H7 (cell line): ENCODE measurements around the gene CTNNA3. TPM values are rescaled to one million over a fixed set of nuclear protein-coding genes. Genes with fewer than 3 reads are reported as not detected.

ENCODE experiments used
- DNase-seq: peaks from one replicate; pipeline ENCODE4 v3.0.0; 2012
- H3K27me3 ChIP-seq: 2 replicates; pipeline ENCODE4 v1.6.0; 2011; ENCODE audit warnings: mild to moderate bottlenecking, low read length; ENCODE audit not compliant: control insufficient read depth, insufficient read depth
- H3K36me3 ChIP-seq: replicated peaks from 2 replicates; pipeline ENCODE4 v1.5.1; 2011; ENCODE audit warnings: low read length; ENCODE audit not compliant: control insufficient read depth, insufficient read depth
- H3K4me3 ChIP-seq: 2 replicates; pipeline ENCODE4 v1.5.1; 2011; ENCODE audit warnings: low read depth, mild to moderate bottlenecking, control low read depth, low read length, moderate library complexity; ENCODE audit not compliant: insufficient read depth
- total RNA-seq: library from RNA; depleted of rRNA; stranded (reverse); fragments of >200 nt; shearing (Covaris generic); gene quantifications from 2 replicates; pipeline ENCODE4 v1.2.3, GENCODE V29; 2014

CTNNA3 gene
- total RNA-seq, 1 experiment from 2014 or later: 10.6 TPM

DNA sequence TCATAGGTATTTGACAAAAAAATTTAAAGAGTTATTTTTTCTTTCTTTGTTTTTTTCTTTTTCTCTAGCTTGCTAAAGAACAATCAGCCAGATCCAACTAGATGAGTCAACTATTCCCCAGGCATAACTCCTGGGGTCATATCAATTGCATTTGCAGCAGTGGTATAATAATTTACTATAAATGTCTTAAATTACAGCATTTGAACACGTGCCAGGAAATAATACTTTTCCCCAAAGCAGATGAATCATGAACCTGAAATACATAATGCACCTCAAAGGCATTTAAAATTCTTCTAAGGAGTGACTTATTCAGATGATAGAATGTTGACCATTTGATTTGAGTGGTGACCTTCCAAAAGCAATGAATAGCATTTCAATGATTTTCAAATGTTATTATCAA is 580.0 kb downstream of the CTNNA3 start:
- Histone ChIP-seq H3K27me3 (no peaks in the 10 kb centered on the region), H3K4me3 (no peak overlapping the region), H3K36me3 (no peaks in the 10 kb centered on the region)
- no peak for DNase-seq

DNA sequence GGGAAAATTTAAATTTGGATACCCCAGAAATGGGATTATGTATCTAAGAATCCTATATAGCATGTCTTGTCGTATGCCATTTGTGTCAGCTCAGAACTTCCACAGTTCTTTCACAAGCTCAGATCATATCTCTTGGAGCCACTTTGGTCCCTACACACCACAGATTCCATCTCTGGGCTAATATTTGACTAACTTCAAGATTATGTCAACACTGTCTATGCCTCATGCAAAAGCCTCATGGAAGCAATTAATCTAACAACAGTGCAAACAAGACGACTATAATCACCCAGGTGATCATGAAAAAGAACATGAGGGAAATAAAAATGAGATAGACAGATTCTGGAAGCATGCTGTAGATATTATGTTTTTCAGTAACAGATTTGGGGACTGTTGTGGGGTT is 581.0 kb downstream of the CTNNA3 start:
- DNase-seq: no peak
- H3K36me3 ChIP-seq: no peaks in the 10 kb centered on the region
- H3K4me3 ChIP-seq: no peak overlapping the region
- no peaks in the 10 kb centered on the region for H3K27me3 ChIP-seq

DNA sequence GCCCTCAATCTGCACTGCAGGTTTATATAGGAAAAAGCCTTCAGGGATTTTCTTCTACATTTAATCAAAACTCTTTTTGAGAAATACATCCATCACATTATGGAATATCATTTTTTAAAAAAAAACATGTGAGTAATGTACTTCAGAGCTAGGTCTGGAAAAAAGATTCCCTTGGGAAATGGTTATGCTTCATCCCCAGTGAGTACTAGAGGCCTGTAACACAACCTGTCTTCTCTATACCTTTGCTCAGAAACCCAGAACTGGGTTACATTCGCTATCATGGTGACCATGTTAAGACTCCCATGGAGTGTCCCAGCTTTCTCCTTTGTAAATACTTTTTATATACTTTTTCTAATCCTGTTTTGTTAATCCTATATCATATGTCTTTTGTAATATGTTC is 583.2 kb downstream of the CTNNA3 start:
- H3K4me3 ChIP-seq: no peak overlapping the region
- H3K36me3 ChIP-seq: no peaks in the 10 kb centered on the region
- DNase-seq: no peak
- no peaks in the 10 kb centered on the region for H3K27me3 ChIP-seq

DNA sequence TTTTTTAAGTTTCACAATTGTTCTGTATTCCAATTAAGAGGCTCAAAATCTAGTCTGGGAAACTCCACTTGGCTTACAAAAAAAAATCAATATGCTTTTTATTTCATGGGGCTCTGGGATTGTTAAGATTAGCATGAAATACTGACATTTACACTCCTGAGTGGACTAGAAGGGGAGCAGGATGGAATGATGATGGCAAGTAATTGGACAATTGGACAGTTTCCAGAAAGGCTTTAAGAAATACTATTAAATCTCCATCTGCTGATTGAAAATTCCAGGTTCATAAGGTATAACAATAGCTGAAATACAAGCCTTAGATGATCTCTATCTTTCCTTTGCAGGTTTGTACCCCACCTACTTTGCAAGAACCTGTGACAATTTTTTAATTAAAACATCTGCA is 585.7 kb downstream of the CTNNA3 start:
- DNase-seq: no peak
- H3K36me3 ChIP-seq: no peaks in the 10 kb centered on the region
- no peak overlapping the region for H3K4me3 ChIP-seq
- no peaks in the 10 kb centered on the region for H3K27me3 ChIP-seq

DNA sequence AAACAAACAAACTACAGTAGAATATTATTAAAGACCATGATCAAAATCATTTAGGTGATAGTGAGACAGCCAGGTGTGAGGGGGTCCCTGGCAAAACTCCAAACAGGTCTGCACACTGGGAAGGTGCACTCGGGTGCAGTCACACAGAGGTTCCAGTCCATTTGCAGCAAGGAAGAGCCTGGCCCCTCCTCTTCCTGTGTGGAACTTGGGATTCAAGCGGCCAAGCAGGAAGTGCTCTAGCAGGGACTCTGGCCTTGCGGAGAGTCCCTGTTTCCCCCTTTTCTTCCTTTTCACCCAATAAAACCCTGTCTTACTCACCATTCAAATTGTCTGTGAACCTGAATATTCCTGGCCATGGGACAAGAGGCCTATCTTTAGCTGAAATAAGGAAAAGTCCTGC is 588.3 kb downstream of the CTNNA3 start:
- Histone ChIP-seq H3K36me3 (no peaks in the 10 kb centered on the region), H3K27me3 (no peaks in the 10 kb centered on the region), H3K4me3 (no peak overlapping the region)
- DNase-seq: no peak

DNA sequence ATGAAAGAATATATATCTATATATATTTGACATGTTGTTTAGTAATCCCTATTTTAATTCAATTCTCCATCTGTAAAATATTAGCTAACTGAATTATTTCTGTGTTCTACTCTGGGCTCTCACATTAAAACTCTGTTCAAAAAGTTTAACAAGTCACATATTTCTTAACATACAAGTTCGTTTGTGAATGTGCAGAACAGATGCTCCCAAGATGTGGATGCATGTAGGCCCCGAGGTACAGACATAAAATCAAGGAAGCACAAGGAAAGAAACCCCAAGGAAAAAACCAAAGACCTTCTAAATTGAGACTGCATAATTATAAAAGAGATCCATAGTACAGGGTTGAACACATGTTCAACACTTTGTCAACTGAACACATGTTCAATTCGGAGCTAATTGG is 595.0 kb downstream of the CTNNA3 start:
- H3K4me3 ChIP-seq: no peak overlapping the region
- no peaks in the 10 kb centered on the region for H3K27me3 ChIP-seq
- no peaks in the 10 kb centered on the region for H3K36me3 ChIP-seq
- no peak for DNase-seq

DNA sequence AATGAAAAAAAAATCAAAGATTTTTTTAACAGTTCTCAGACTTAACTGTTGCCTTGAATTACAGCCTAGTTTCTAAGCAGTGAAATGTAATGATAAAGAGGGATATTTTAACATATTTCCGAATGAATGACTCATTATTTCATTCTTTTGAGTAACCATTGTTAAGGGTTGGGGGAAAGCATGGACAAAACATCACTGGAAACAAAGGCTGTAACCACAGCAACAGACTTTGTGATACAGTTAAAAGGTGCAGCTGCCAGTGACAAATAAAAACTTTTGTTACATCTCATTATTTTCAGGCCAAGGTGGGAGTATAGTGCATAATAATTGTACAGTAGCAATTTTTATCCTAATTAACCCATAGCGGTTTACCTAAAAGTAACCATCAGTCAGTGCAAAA is 597.5 kb downstream of the CTNNA3 start:
- no peak overlapping the region for H3K4me3 ChIP-seq
- H3K36me3 ChIP-seq: no peaks in the 10 kb centered on the region
- no peaks in the 10 kb centered on the region for H3K27me3 ChIP-seq
- no peak for DNase-seq

DNA sequence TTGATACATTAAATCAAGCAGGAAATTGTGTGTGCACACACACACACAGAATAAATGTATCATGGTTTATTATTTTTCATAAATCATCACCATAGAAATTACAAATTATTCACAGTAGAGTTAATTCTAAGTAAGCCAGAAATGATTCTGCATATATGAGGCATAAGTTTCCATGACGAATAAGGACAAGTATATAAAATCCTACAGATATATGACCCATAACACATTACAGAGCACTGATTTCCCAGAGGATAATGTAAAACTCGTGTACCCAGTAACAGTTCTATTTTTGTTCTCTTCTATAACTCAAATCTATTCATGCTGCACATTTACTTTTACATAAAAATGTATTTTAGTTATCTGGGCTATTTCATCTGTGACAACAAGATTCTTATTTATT is 600.5 kb downstream of the CTNNA3 start:
- H3K4me3 ChIP-seq: no peak overlapping the region
- H3K36me3 ChIP-seq: no peaks in the 10 kb centered on the region
- no peaks in the 10 kb centered on the region for H3K27me3 ChIP-seq
- DNase-seq: no peak

DNA sequence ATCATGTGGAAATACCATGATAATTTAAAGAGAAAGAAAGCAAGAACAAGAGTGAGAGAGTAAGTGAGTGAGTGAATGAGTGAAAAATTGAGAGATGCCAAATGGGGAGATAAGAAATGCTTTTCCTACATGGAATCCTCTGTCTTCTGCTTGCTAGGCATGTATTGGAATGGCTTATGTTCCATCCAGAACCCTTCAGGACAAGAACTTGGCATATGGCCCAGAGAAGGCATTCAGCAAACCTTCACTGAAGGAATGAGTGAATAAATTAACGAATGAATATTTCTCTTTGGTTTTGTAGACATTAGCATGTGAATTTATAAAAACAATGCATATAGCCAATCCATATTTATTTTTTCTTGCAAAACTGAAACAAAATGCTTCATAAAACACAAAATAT is 608.0 kb downstream of the CTNNA3 start:
- H3K4me3 ChIP-seq: no peak overlapping the region
- no peaks in the 10 kb centered on the region for H3K27me3 ChIP-seq
- no peak for DNase-seq
- H3K36me3 ChIP-seq: no peaks in the 10 kb centered on the region

DNA sequence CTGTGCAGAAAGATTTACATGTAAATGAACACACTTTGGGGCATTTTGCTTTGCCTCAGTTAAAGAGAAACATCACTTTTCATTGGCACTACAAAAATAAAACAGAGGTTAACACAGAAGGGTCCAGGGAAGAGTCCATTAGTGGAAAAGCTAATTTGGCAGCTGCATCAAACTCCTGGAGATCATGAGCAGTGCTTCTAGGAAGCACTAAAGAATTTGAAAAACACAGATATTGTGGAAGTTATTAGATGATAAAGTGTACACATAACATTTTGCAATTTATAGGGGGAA is 608.9 kb downstream of the CTNNA3 start:
- Histone ChIP-seq H3K27me3 (no peaks in the 10 kb centered on the region), H3K36me3 (no peaks in the 10 kb centered on the region), H3K4me3 (no peak overlapping the region)
- no peak for DNase-seq

DNA sequence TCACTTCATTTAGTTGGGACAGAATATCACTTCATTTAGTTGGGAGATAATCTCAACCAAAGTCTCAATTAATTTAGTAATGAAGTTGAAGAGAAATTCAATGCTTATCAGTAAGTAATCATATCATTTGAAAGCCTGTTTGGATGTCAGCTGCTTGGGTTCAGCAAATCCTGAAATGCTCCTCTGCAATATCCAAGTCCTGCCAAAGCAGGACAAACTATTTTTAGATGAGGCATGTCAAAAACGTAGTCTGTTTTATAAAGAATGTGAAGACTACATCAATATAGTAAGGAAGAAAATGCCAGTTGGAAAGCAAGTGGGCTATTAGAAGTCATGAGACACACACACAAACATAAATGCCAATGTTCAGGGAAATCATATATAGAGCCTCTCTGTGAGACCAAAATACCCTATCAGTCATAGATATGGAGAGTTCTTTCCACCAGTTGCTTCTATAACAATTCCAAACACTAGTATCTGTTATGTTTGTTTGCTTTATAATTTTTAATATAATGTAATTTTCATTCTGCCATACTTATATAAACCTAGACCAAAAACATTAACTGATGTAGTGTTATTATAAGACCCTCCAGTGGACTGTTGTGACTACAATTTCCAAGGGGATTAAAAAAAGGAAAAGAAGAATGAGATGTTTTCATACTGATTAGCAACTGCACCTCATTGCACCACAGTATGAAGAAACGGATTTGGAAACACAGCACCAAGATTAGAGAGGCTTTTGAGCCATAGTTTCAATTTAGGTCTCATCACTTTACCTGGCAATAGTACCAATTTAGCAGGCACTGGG is 609.5 kb downstream of the CTNNA3 start:
- H3K4me3 ChIP-seq: no peak overlapping the region
- DNase-seq: no peak

DNA sequence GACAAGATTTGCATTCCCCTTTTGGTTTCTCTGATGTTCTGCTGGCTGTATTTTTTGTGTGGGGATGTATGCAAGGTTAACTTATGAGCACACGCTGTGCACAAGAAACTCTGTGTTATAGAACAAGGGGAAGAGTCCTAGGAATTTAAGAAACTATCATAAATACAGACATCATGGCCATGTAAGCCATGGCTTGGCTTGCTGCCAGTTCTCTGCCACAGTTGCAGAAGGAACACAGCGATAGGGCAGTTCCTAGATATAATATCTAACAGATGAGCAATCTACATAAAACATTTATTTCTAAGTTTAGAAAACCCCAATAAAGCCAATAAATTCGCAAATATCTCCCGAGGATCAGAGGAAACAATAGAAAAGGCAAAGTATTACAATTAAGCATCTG is 616.9 kb downstream of the CTNNA3 start:
- no peak for DNase-seq
- Histone ChIP-seq H3K4me3 (no peak overlapping the region), H3K27me3 (no peaks in the 10 kb centered on the region), H3K36me3 (no peaks in the 10 kb centered on the region)

More for the DNA sequence above, 609.5 kb downstream of the CTNNA3 start:
- no peaks in the 10 kb centered on the region for H3K27me3 ChIP-seq
- H3K36me3 ChIP-seq: no peaks in the 10 kb centered on the region

DNA sequence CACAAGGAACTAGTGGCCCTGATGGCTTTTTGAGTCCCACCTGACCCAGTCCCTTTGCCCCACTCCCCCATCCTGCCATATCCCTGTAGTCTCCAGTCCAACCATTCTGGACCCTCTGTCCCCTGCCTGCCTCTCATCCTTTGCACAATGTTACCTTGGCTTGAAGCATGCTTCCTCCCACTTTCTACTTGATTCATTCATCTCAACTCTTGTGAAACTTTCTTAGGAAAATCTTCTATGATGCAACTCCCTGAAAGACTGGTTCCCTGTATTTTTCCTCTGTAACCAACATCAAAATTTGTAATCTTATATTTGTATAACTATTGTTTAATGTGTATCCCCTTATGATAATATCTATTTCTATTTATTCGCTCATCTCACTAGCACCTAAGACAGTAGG is 618.6 kb downstream of the CTNNA3 start:
- Histone ChIP-seq H3K36me3 (no peaks in the 10 kb centered on the region), H3K27me3 (no peaks in the 10 kb centered on the region), H3K4me3 (no peak overlapping the region)
- no peak for DNase-seq

DNA sequence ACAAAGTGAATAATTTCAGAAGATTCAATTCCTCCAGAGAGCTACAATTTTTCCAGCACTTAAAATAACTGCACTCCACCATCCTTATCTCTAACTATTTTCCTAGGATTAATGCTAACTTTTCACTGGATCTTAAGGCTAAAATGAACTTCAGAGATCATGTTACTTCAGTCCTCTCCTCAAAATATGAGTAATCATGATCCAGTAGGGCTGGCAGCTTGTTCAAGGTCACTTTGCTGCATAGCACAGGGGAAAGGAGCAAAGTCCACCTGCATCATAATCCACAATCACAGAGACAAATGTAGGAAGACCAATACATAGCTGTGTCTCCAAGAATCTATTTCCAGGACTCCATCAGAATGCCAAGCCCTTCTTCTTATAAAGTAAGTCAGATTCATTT is 619.9 kb downstream of the CTNNA3 start:
- Histone ChIP-seq H3K36me3 (no peaks in the 10 kb centered on the region), H3K4me3 (no peak overlapping the region), H3K27me3 (no peaks in the 10 kb centered on the region)
- no peak for DNase-seq

DNA sequence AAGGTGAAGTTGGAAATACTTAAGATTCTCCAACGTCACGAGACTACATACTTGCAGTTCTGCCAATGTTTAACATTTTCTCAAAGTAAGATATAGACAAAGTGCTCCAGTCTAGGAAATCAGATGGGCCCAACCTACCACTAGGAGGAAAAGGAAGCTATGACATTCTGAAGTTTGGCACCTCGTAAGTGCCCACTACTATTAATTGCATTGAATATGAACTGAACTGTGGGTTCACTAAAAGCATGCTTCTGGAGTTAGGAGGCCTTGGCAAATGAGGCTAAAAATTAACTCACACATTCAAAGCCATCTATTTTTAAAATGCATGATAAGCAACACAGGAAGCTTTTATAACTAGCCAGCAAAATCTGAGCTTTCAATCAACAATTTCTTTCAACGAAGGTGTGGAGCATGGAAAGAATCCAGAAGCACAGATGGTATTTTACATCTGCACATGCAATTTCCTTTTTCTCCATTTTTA is 620.5 kb downstream of the CTNNA3 start:
- H3K4me3 ChIP-seq: no peak overlapping the region
- H3K27me3 ChIP-seq: no peaks in the 10 kb centered on the region
- DNase-seq: no peak
- H3K36me3 ChIP-seq: no peaks in the 10 kb centered on the region

DNA sequence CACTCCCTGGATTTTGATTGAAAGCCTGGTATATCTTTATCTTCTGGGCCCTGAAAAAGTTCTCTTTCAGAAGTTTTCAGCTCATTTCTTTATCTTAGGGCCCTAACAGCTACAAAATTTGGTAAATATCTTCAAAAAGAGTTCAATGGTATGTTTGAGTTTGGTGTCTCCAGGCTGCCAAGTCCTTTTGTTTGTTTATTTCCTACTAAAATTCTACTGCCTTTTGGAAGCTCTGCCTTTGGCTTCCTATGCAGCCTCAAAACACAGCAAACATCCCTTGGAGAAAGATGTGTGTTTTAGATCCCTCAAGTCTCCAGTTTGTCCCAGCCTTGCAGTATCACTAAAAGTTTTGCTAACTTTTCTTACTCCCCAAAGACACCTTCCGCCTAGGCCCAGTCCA is 623.3 kb downstream of the CTNNA3 start:
- no peaks in the 10 kb centered on the region for H3K27me3 ChIP-seq
- no peak overlapping the region for H3K4me3 ChIP-seq
- no peaks in the 10 kb centered on the region for H3K36me3 ChIP-seq
- no peak for DNase-seq
